B cell (primary cell): ENCODE results near the gene ALOX15.

ENCODE experiments used
- EZH2 ChIP-seq: IDR thresholded peaks from 2 replicates; pipeline ENCODE4 v1.6.1; 2012; ENCODE audit warnings: borderline replicate concordance, low read depth, mild to moderate bottlenecking, moderate library complexity, low read length; ENCODE audit not compliant: insufficient read depth, poor library complexity, severe bottlenecking
- TF ChIP-seq, protein P1 (sequence below): fragments of 200-600 bp; IDR thresholded peaks from one replicate; pipeline ENCODE4 v1.8.0; 2022; ENCODE audit warnings: antibody characterized with exemption, mild to moderate bottlenecking

DNA sequence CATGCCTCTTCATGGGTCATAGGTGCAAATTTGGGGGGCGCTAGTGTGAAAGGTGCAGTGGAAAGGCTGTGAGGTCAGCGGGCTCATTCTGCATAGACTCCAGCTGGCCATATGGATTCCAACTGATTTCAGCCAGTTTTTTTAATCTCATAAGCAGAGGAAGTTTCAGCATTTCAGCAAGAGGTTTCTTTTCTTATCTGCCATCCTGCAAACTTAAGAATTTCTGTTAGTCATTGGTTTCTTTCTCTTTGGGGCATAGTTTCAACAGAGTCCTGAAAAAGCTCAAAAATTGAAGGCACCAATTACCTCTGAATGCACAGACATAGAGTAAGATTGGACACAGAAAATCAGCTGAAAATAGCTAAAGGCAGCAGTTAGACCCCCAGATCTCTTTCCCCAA, 16.2 kb upstream of the ALOX15 start:
- TF ChIP-seq, protein P1, sequence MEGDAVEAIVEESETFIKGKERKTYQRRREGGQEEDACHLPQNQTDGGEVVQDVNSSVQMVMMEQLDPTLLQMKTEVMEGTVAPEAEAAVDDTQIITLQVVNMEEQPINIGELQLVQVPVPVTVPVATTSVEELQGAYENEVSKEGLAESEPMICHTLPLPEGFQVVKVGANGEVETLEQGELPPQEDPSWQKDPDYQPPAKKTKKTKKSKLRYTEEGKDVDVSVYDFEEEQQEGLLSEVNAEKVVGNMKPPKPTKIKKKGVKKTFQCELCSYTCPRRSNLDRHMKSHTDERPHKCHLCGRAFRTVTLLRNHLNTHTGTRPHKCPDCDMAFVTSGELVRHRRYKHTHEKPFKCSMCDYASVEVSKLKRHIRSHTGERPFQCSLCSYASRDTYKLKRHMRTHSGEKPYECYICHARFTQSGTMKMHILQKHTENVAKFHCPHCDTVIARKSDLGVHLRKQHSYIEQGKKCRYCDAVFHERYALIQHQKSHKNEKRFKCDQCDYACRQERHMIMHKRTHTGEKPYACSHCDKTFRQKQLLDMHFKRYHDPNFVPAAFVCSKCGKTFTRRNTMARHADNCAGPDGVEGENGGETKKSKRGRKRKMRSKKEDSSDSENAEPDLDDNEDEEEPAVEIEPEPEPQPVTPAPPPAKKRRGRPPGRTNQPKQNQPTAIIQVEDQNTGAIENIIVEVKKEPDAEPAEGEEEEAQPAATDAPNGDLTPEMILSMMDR: no peak
- TF ChIP-seq EZH2: no peak
